HEK293 (cell line): Measurements from ENCODE around the gene XBP1.

Experiments used
- CTCF ChIP-seq: fragments of 450-650 bp; formaldehyde crosslinking; IDR thresholded peaks from 2 replicates; pipeline ENCODE4 v1.5.1; 2016; ENCODE audit warnings: missing biosample characterization, missing genetic modification characterization
- PATZ1 ChIP-seq: fragments of 450-650 bp; formaldehyde crosslinking; IDR thresholded peaks from 2 replicates; pipeline ENCODE4 v1.5.1; 2016; ENCODE audit warnings: missing biosample characterization, missing genetic modification characterization
- ZNF416 ChIP-seq: fragments of 450-650 bp; formaldehyde crosslinking; IDR thresholded peaks from 2 replicates; pipeline ENCODE4 v1.5.1; 2016; ENCODE audit warnings: missing biosample characterization, missing genetic modification characterization

GRCh38 chr22:28838971-28839370 is 38.6 kb upstream of the XBP1 start:
- TF ChIP-seq ZNF416 (no peak), PATZ1 (tag by site-specific recombination) (no peak), CTCF (tag by site-specific recombination) (no peak)
